KMS-11 (cell line): ENCODE data around the gene TFR2.

Experiments
- H2AFZ ChIP-seq: fragments of 200-600 bp; sonication (generic); 2 replicates; pipeline ENCODE4 v1.6.1; 2016; ENCODE audit warnings: antibody characterized with exemption, mixed run types, low read depth
- H3K27ac ChIP-seq: fragments of 200-600 bp; sonication (generic); 2 replicates; pipeline ENCODE4 v1.6.1; 2016; ENCODE audit warnings: mild to moderate bottlenecking, mixed run types
- H3K27me3 ChIP-seq: fragments of 200-600 bp; sonication (generic); 2 replicates; pipeline ENCODE4 v1.6.1; 2017; ENCODE audit warnings: mild to moderate bottlenecking, low read depth, mixed run types, moderate library complexity; ENCODE audit not compliant: insufficient read depth
- H3K36me3 ChIP-seq: fragments of 200-600 bp; sonication (generic); 2 replicates; pipeline ENCODE4 v1.6.1; 2017; ENCODE audit warnings: mild to moderate bottlenecking, mixed run types; ENCODE audit not compliant: insufficient read depth
- H3K4me1 ChIP-seq: fragments of 200-600 bp; sonication (generic); 2 replicates; pipeline ENCODE4 v1.6.1; 2016; ENCODE audit warnings: mild to moderate bottlenecking, low read depth, mixed run types; ENCODE audit not compliant: poor library complexity, severe bottlenecking
- H3K4me2 ChIP-seq: fragments of 200-600 bp; sonication (generic); 2 replicates; pipeline ENCODE4 v1.7.0; 2016; ENCODE audit warnings: mild to moderate bottlenecking, mixed run types
- H3K4me3 ChIP-seq: fragments of 200-600 bp; sonication (generic); IDR thresholded peaks from 2 replicates; pipeline ENCODE4 v1.6.1; 2017; ENCODE audit warnings: low read depth, low read length, mixed read lengths; ENCODE audit not compliant: insufficient read depth
- H3K79me2 ChIP-seq: fragments of 200-600 bp; sonication (generic); 2 replicates; pipeline ENCODE4 v1.6.1; 2016; ENCODE audit warnings: low read depth, mixed run types; ENCODE audit not compliant: insufficient read depth
- H3K9ac ChIP-seq: fragments of 200-600 bp; sonication (generic); 2 replicates; pipeline ENCODE4 v1.6.1; 2016; ENCODE audit warnings: mild to moderate bottlenecking, mixed run types
- H4K20me1 ChIP-seq: fragments of 200-600 bp; sonication (generic); 2 replicates; pipeline ENCODE4 v1.6.1; 2016; ENCODE audit warnings: mild to moderate bottlenecking, mixed run types; ENCODE audit not compliant: insufficient read depth
- CTCF ChIP-seq: fragments of 200-600 bp; sonication (generic); conservative IDR thresholded peaks from 2 replicates; pipeline ENCODE4 v1.6.1; 2017; ENCODE audit warnings: low read depth, mild to moderate bottlenecking, antibody characterized with exemption, low read length, moderate library complexity, mixed read lengths

TFR2 gene

GRCh38 chr7:100641860-100642533, 645 bp upstream of the TFR2 start:
- H3K36me3 ChIP-seq: no peaks in the 10 kb centered on the region
- H3K27ac ChIP-seq: no peak overlapping the region
- no peaks in the 10 kb centered on the region for H3K4me1 ChIP-seq
- no peaks in the 10 kb centered on the region for H3K79me2 ChIP-seq
- no peaks in the 10 kb centered on the region for H4K20me1 ChIP-seq
- H3K4me3 ChIP-seq: no peak overlapping the region
- TF ChIP-seq CTCF: no peak
- H2AFZ ChIP-seq: no peak overlapping the region
- no peak overlapping the region for H3K4me2 ChIP-seq
- peaks cover 68% of the 10 kb centered on the region for H3K27me3 ChIP-seq
- H3K9ac ChIP-seq: no peak overlapping the region

GRCh38 chr7:100640517-100641440, 573 bp downstream of the TFR2 start:
- Histone ChIP-seq H3K27me3 (peaks cover 56% of the 10 kb centered on the region), H3K27ac (no peak overlapping the region), H3K9ac (no peak overlapping the region), H2AFZ (no peak overlapping the region), H3K4me2 (no peak overlapping the region), H4K20me1 (no peaks in the 10 kb centered on the region), H3K36me3 (no peaks in the 10 kb centered on the region), H3K4me3 (no peak overlapping the region), H3K4me1 (no peaks in the 10 kb centered on the region), H3K79me2 (no peaks in the 10 kb centered on the region)
- no peak for TF ChIP-seq CTCF

GRCh38 chr7:100639995-100640516, 1.3 kb downstream of the TFR2 start:
- H2AFZ ChIP-seq: no peak overlapping the region
- H3K27ac ChIP-seq: no peak overlapping the region
- H3K4me3 ChIP-seq: no peak overlapping the region
- H3K4me1 ChIP-seq: no peaks in the 10 kb centered on the region
- H3K27me3 ChIP-seq: peaks cover 49% of the 10 kb centered on the region
- no peak overlapping the region for H3K4me2 ChIP-seq
- H4K20me1 ChIP-seq: no peaks in the 10 kb centered on the region
- no peaks in the 10 kb centered on the region for H3K36me3 ChIP-seq
- H3K9ac ChIP-seq: no peak overlapping the region
- TF ChIP-seq CTCF: no peak
- no peaks in the 10 kb centered on the region for H3K79me2 ChIP-seq

- Histone ChIP-seq H3K27ac (peak overlapping the region; percentile 51), H3K4me1 (peaks cover 5% of the 10 kb centered on the region), H3K9ac (peak overlapping the region; percentile 88)
Measured at GRCh38 chr7:100632951-100633717, 8.2 kb downstream of the TFR2 start.

More at GRCh38 chr7:100632951-100633717, 8.2 kb downstream of the TFR2 start:
- Histone ChIP-seq H3K4me3 (no peak overlapping the region), H3K79me2 (no peaks in the 10 kb centered on the region), H3K4me2 (peak overlapping the region; percentile 86), H3K36me3 (no peaks in the 10 kb centered on the region), H3K27me3 (peaks cover under 1% of the 10 kb centered on the region; the same call in 1 of the 2 replicates), H2AFZ (peak overlapping the region; percentile 96), H4K20me1 (no peaks in the 10 kb centered on the region)
- peak; percentile 54 for TF ChIP-seq CTCF
